A673 (cell line): ENCODE data around the gene CAMKV. TPM values are rescaled to one million over a fixed set of nuclear protein-coding genes. Genes with fewer than 3 reads are reported as not detected.

Experiments
- BruUV-seq: library from RNA; stranded (reverse); fragments of 400-500 nt; replicated peaks from 2 replicates; lab custom pipeline; 2021; lab: Mats Ljungman, UMichigan
- CTCF ChIA-PET: fragments of 300-600 bp; sonication (Branson Sonifier 250); formaldehyde crosslinking; loops from one replicate; lab custom pipeline; 2022; ENCODE audit warnings: antibody characterized with exemption; lab: Charles Lee
- POLR2A ChIA-PET: fragments of 300-600 bp; sonication (Branson Sonifier 250); formaldehyde crosslinking; loops from one replicate; lab custom pipeline; 2022; ENCODE audit warnings: antibody characterized with exemption; ENCODE audit not compliant: low non-redundant PET; lab: Charles Lee
- DNase-seq: peaks from one replicate; pipeline ENCODE4 v3.0.0-alpha.2; 2015; ENCODE audit warnings: low spot score
- H3K27ac ChIP-seq: fragments of 200-600 bp; sonication (generic); 2 replicates; pipeline ENCODE4 v1.5.1; 2016; ENCODE audit warnings: mixed run types, low read depth, mild to moderate bottlenecking, mixed read lengths, antibody characterized with exemption, low read length; ENCODE audit not compliant: poor library complexity, severe bottlenecking
- H3K27me3 ChIP-seq: fragments of 200-600 bp; sonication (generic); replicated peaks from 2 replicates; pipeline ENCODE4 v1.6.1; 2017; ENCODE audit warnings: mixed run types, low read depth, mild to moderate bottlenecking, mixed read lengths, antibody characterized with exemption, low read length; ENCODE audit not compliant: insufficient read depth, poor library complexity
- H3K36me3 ChIP-seq: fragments of 200-600 bp; sonication (generic); 2 replicates; pipeline ENCODE4 v1.6.1; 2016; ENCODE audit warnings: mixed run types, mild to moderate bottlenecking, mixed read lengths, antibody characterized with exemption, low read length; ENCODE audit not compliant: insufficient read depth, poor library complexity, severe bottlenecking
- H3K4me1 ChIP-seq: fragments of 200-600 bp; sonication (generic); 2 replicates; pipeline ENCODE4 v1.6.1; 2017; ENCODE audit warnings: mixed run types, mild to moderate bottlenecking, mixed read lengths, antibody characterized with exemption, low read length; ENCODE audit not compliant: insufficient read depth, poor library complexity, severe bottlenecking
- H3K4me3 ChIP-seq: fragments of 200-600 bp; sonication (generic); 2 replicates; pipeline ENCODE4 v1.5.1; 2016; ENCODE audit warnings: low read depth, mixed run types, mild to moderate bottlenecking, mixed read lengths, low read length; ENCODE audit not compliant: poor library complexity, severe bottlenecking
- H3K9me3 ChIP-seq: fragments of 200-600 bp; sonication (generic); 2 replicates; pipeline ENCODE4 v1.6.1; 2016; ENCODE audit warnings: mixed run types, low read depth, mild to moderate bottlenecking, mixed read lengths, antibody characterized with exemption, low read length; ENCODE audit not compliant: poor library complexity, severe bottlenecking
- CTCF ChIP-seq: fragments of 300-800, 200-600 bp; sonication (generic); conservative IDR thresholded peaks from 2 replicates; pipeline ENCODE4 v1.5.1; 2017; ENCODE audit warnings: low read depth, mild to moderate bottlenecking, antibody characterized with exemption, low read length, moderate library complexity, mixed read lengths
- EZH2 ChIP-seq: fragments of 200-600 bp; sonication (generic); IDR thresholded peaks from 2 replicates; pipeline ENCODE4 v1.6.1; 2017; ENCODE audit warnings: borderline replicate concordance, low read depth, mild to moderate bottlenecking, mixed read lengths, antibody characterized with exemption, low read length; ENCODE audit not compliant: poor library complexity, severe bottlenecking
- intact Hi-C: fragments of 100-400 bp; cut with micrococcal nuclease; formaldehyde crosslinking; loops from one replicate; pipeline ENCODE4 v1.10.0; 2022; ENCODE audit not compliant: unreplicated experiment
- total RNA-seq: library from RNA; stranded (reverse); gene quantifications from 2 replicates; pipeline ENCODE4 v1.2.3, GENCODE V29; 2021

CAMKV gene
- total RNA-seq, 1 experiment from 2014 or later: 5.4 TPM

GRCh38 chr3:49879721-49880120 lies 10.0 kb upstream of the CAMKV start:
- intact Hi-C loops: no loop called here
- no peaks in the 10 kb centered on the region for H3K4me1 ChIP-seq
- H3K4me3 ChIP-seq: no peak overlapping the region
- no peaks in the 10 kb centered on the region for H3K9me3 ChIP-seq
- BruUV-seq: no TSS peak
- no peaks in the 10 kb centered on the region for H3K36me3 ChIP-seq
- H3K27me3 ChIP-seq: no peaks in the 10 kb centered on the region
- TF ChIP-seq EZH2: no peak
- TF ChIP-seq CTCF: no peak
- ChIA-PET POLR2A (no interaction called here), CTCF (no interaction called here)
- no peak overlapping the region for H3K27ac ChIP-seq
- no peak for DNase-seq

DNA sequence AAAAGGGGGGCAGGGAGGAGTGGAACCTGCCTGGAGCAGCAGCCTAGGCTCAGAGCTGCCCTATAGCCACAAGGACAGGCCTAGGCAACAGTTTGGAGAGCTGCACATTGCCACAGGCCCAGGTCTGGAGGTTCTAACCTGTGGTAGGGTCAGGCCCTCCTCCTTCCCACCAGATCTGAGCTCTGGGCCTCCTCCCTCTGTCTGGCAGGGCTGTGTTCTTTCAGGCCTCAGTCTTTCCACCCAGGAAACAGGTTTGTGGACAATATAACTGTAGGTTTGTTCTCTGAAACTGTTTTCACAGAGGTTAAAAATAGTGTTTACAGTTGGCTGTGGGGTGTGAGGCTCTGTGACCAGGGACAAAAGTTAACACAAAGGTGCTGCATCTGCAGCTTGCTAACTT lies 9.0 kb upstream of the CAMKV start:
- no peak for DNase-seq
- no peaks in the 10 kb centered on the region for H3K36me3 ChIP-seq
- intact Hi-C loops: no loop called here
- ChIA-PET POLR2A (no interaction called here), CTCF (no interaction called here)
- no peaks in the 10 kb centered on the region for H3K4me1 ChIP-seq
- BruUV-seq: no TSS peak
- no peaks in the 10 kb centered on the region for H3K27me3 ChIP-seq
- H3K27ac ChIP-seq: no peak overlapping the region
- no peaks in the 10 kb centered on the region for H3K9me3 ChIP-seq
- no peak for TF ChIP-seq EZH2
- TF ChIP-seq CTCF: no peak
- H3K4me3 ChIP-seq: no peak overlapping the region

GRCh38 chr3:49877716-49878115 lies 8.0 kb upstream of the CAMKV start:
- intact Hi-C loops: no loop called here

More at GRCh38 chr3:49877716-49878115, 8.0 kb upstream of the CAMKV start:
- no peaks in the 10 kb centered on the region for H3K36me3 ChIP-seq
- DNase-seq: no peak
- BruUV-seq: no TSS peak
- ChIA-PET POLR2A (no interaction called here), CTCF (no interaction called here)
- no peaks in the 10 kb centered on the region for H3K27me3 ChIP-seq
- H3K9me3 ChIP-seq: no peaks in the 10 kb centered on the region
- no peaks in the 10 kb centered on the region for H3K4me1 ChIP-seq
- H3K27ac ChIP-seq: no peak overlapping the region
- H3K4me3 ChIP-seq: no peak overlapping the region
- no peak for TF ChIP-seq EZH2
- no peak for TF ChIP-seq CTCF
